Subcutaneous adipose tissue (tissue), 4 donors: ENCODE data around the gene ACTN3. TPM values are rescaled to one million over a fixed set of nuclear protein-coding genes. Genes with fewer than 3 reads are reported as not detected.

Experiments used
- CTCF ChIP-seq: fragments of 450-650 bp; IDR thresholded peaks from one replicate; pipeline ENCODE4 v1.5.1; 2016; ENCODE audit warnings: low read depth, mild to moderate bottlenecking, control low read depth, antibody characterized with exemption, moderate library complexity
- total RNA-seq, 4 donors: library from RNA; depleted of rRNA; stranded (reverse); fragments of >200 nt; gene quantifications; one replicate each; pipeline ENCODE4 v1.1.0, GENCODE V29; 2016

Gene ACTN3
- total RNA-seq, 4 donors from 2014 or later, result 0.22 TPM; not detected in 3

GRCh38 chr11:66547662-66548009 is 933 bp downstream of the ACTN3 start:
- TF ChIP-seq CTCF, result no peak

- no peak for TF ChIP-seq CTCF
Observed at GRCh38 chr11:66548041-66548440, 1.3 kb downstream of the ACTN3 start.

DNA sequence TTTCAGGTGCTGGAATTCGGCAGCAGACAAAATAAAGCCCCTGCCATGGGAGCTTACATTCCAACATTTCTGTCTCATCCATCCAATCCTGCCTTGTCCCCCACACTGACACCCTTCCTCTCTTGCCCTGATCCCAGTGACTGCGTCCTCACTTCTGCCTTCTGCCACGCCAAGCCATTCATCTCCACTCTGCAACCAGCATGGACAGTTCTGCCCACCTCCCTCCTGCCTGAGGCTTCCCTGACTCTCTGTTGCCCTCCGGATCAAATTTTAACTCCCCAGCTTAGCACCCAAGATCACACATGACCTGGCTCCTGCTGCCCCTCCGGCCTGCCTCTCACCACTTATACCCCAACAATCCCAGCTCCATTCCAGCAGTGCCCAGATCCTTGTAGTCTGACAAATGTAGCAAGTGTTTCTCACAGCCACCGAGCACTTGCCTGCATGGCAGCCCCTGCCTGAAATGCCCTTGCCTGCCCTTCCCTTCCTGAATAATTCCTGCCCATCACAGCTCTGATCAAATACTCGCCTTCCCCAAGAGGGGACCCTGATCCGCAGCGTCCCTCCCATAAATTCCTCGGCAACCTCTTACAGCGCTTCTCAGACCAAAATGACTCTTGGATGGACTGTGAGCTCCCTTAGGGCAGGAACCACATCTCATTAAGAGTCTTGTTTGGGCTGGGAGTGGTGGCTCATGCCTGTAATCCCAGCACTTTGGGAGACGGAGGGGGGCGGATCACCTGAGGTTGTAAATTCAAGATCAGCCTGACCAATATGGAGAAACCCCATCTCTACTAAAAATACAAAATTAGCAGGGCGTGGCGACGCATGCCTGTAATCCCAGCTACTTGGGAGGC is 2.3 kb downstream of the ACTN3 start:
- no peak for TF ChIP-seq CTCF

GRCh38 chr11:66549696-66550095 is 3.0 kb downstream of the ACTN3 start:
- TF ChIP-seq CTCF, result no peak

DNA sequence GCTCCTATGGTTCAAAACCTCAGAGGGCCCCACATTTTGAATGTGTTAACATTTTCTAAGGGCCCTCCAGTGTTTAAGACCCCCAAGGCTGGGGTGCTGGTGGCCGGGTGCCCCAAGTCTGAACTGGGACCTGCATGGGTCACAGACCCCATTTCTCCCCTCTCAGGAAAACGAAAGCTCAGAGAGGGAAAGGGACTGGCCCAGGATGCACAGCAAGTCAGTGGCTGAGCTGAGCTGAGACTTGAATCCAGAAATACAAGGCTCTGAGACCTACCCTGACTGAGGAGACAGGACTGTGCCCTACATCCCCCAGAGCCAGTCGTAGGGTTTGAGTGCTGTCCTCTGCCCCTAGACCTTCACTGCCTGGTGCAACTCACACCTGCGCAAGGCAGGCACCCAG is 4.2 kb downstream of the ACTN3 start:
- no peak for TF ChIP-seq CTCF

GRCh38 chr11:66554602-66555001 is 7.9 kb downstream of the ACTN3 start:
- TF ChIP-seq CTCF, result no peak

DNA sequence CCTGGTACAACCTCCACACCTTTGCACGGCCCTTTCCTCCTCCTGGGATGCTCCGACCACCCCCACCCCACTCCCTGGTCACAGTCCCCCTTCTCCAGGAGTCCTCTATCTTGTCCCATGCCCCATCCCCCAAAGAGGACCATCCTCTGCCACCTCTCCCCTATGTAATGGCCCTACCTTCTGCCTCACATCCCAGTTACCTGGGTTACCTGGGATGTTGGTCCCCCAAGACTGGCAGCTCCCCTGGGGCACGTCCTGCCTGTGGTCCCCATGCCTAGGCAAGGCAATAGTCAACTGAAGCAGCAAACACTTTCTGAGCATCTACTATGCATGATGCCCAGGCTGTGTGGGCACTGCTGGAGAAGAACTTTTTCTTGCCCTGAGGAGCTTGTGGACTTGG is 8.7 kb downstream of the ACTN3 start:
- TF ChIP-seq CTCF, result no peak
